Lower lobe of right lung (tissue), 2 donors: ENCODE data around the gene TRAPPC3L. TPM values are rescaled to one million over a fixed set of nuclear protein-coding genes. Genes with fewer than 3 reads are reported as not detected.

ENCODE experiments used
- ATAC-seq, 2 donors: fragments of 200-7000 bp; cut with Tn5 transposase; one replicate each; pipeline ENCODE4 v1.9.1; 2020 to 2022; ENCODE audit warnings: mild to moderate bottlenecking in 2 of 2, moderate library complexity in 2 of 2
- DNase-seq: peaks from one replicate; pipeline ENCODE4 v3.0.0-alpha.2; 2020
- H3K27ac ChIP-seq: fragments of 200-600 bp; one replicate; pipeline ENCODE4 v1.8.0; 2022
- H3K27me3 ChIP-seq: fragments of 200-600 bp; one replicate; pipeline ENCODE4 v1.8.0; 2022; ENCODE audit warnings: low read depth
- H3K36me3 ChIP-seq: fragments of 200-600 bp; one replicate; pipeline ENCODE4 v1.8.0; 2022; ENCODE audit warnings: mild to moderate bottlenecking
- H3K4me1 ChIP-seq: fragments of 200-600 bp; one replicate; pipeline ENCODE4 v1.8.0; 2022
- H3K4me3 ChIP-seq: fragments of 200-600 bp; one replicate; pipeline ENCODE4 v1.8.0; 2022; ENCODE audit warnings: mild to moderate bottlenecking
- H3K9me3 ChIP-seq: fragments of 200-600 bp; one replicate; pipeline ENCODE4 v1.8.0; 2022
- CTCF ChIP-seq: fragments of 200-600 bp; IDR thresholded peaks from one replicate; pipeline ENCODE4 v1.8.0; 2022; ENCODE audit warnings: antibody characterized with exemption, mild to moderate bottlenecking
- intact Hi-C: fragments of 100-400 bp; cut with DNase I; formaldehyde crosslinking; loops from one replicate; pipeline ENCODE4 v1.11.0; 2022
- total RNA-seq: library from RNA; stranded (reverse); fragmentation: NEBNext Ultra II Directional; extraction: Animal tissue kit (Norgen Biotek cat#: 25700); gene quantifications from one replicate; pipeline ENCODE4 v1.2.1, GENCODE V29; 2021
- donor health status: DM: no; HTN: yes; CAD: no; lungs with severe emphysema.

The TRAPPC3L gene
- total RNA-seq, 1 donor from 2014 or later = not detected

GRCh38 chr6:116528133-116528532 lies 17.4 kb downstream of the TRAPPC3L start:
- intact Hi-C loops = no loop called here
- Histone ChIP-seq H3K4me3 (no peak overlapping the region), H3K4me1 (no peaks in the 10 kb centered on the region), H3K27ac (no peak overlapping the region), H3K36me3 (no peaks in the 10 kb centered on the region), H3K9me3 (no peaks in the 10 kb centered on the region), H3K27me3 (no peaks in the 10 kb centered on the region)
- DNase-seq (no peak), ATAC-seq (no peak)
- TF ChIP-seq CTCF = no peak

GRCh38 chr6:116524236-116524635 lies 21.2 kb downstream of the TRAPPC3L start:
- intact Hi-C loops = no loop called here
- DNase-seq (no peak), ATAC-seq (no peak)
- no peak overlapping the region for H3K4me3 ChIP-seq
- H3K36me3 ChIP-seq = no peaks in the 10 kb centered on the region
- no peak overlapping the region for H3K27ac ChIP-seq
- H3K9me3 ChIP-seq = no peaks in the 10 kb centered on the region
- no peaks in the 10 kb centered on the region for H3K27me3 ChIP-seq
- no peaks in the 10 kb centered on the region for H3K4me1 ChIP-seq
- no peak for TF ChIP-seq CTCF

- H3K9me3 ChIP-seq = no peaks in the 10 kb centered on the region
- no peaks in the 10 kb centered on the region for H3K36me3 ChIP-seq
- DNase-seq (no peak), ATAC-seq (no peak)
- intact Hi-C loops = no loop called here
- no peaks in the 10 kb centered on the region for H3K4me1 ChIP-seq
- TF ChIP-seq CTCF = no peak
- no peak overlapping the region for H3K27ac ChIP-seq
- no peak overlapping the region for H3K4me3 ChIP-seq
- no peaks in the 10 kb centered on the region for H3K27me3 ChIP-seq
These were observed 22.6 kb downstream of the TRAPPC3L start for GRCh38 chr6:116522896-116523295.

- Histone ChIP-seq H3K36me3 (peaks cover 6% of the 10 kb centered on the region), H3K4me1 (peaks cover 3% of the 10 kb centered on the region), H3K27me3 (no peaks in the 10 kb centered on the region), H3K9me3 (no peaks in the 10 kb centered on the region), H3K27ac (no peak overlapping the region), H3K4me3 (no peak overlapping the region)
- intact Hi-C loops = no loop called here
- no peak for ATAC-seq
- DNase-seq = no peak
- no peak for TF ChIP-seq CTCF
These were observed 26.7 kb downstream of the TRAPPC3L start for GRCh38 chr6:116518621-116519368.

- peaks cover 6% of the 10 kb centered on the region for H3K36me3 ChIP-seq
- peaks cover 16% of the 10 kb centered on the region for H3K4me1 ChIP-seq
- no peaks in the 10 kb centered on the region for H3K9me3 ChIP-seq
- H3K4me3 ChIP-seq = no peak overlapping the region
- intact Hi-C loops = no loop called here
- TF ChIP-seq CTCF = no peak
- H3K27me3 ChIP-seq = no peaks in the 10 kb centered on the region
- ATAC-seq (no peak), DNase-seq (no peak)
- H3K27ac ChIP-seq = no peak overlapping the region
These were observed 30.3 kb downstream of the TRAPPC3L start for GRCh38 chr6:116515141-116515540.
